Measurements from ENCODE around the gene NGLY1. TPM values are rescaled to one million over a fixed set of nuclear protein-coding genes. Genes with fewer than 3 reads are reported as not detected.

NGLY1 gene
- total RNA-seq, 1 donor from 2014 or later = 33.4 TPM

DNA sequence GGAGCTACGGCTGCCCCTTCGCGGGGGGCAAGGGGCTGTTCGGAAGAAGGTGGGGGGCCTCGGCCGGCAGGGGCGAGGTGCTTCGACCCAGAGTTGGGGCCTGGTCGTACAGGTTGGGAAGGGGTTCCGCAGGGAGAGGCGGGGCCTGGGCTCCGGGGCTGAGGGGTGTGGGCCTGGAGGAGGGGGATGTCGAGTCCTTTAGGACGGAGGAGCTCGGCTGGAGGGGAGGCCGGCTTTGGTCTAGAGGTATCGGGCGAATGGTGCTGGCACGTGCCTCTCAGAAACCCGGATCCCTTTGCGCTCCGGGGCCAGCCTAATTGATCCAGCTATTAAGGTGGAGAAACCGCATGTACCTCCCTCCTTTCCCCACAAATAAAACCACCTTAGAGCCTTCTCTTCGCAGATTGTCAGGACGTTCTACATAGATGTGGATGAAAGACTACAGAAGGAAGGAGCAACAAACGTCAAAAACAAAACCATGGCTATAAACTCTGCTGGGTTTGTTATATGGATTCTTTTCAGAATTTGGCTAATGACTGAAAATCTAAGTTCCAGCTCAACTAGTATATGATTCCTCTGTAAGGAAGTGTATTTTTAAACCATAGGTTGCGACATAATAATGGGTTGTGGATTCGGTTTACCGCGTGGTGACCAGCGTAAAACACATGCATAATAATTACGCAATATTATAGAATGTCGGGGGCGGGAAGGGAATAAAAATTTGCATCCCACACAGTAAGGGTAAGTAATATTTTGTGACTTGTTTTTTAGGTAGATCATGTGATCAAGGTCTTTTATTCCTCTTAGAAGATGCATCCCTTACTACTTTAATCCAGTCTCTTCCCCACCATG, 644 bp upstream of the NGLY1 start:
- H3K36me3 ChIP-seq = no peaks in the 10 kb centered on the region
- peak overlapping the region; percentile 86 for H3K4me3 ChIP-seq
- intact Hi-C loops (cut with DNase I) = no loop called here
- TF ChIP-seq, protein P1, sequence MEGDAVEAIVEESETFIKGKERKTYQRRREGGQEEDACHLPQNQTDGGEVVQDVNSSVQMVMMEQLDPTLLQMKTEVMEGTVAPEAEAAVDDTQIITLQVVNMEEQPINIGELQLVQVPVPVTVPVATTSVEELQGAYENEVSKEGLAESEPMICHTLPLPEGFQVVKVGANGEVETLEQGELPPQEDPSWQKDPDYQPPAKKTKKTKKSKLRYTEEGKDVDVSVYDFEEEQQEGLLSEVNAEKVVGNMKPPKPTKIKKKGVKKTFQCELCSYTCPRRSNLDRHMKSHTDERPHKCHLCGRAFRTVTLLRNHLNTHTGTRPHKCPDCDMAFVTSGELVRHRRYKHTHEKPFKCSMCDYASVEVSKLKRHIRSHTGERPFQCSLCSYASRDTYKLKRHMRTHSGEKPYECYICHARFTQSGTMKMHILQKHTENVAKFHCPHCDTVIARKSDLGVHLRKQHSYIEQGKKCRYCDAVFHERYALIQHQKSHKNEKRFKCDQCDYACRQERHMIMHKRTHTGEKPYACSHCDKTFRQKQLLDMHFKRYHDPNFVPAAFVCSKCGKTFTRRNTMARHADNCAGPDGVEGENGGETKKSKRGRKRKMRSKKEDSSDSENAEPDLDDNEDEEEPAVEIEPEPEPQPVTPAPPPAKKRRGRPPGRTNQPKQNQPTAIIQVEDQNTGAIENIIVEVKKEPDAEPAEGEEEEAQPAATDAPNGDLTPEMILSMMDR (IDR thresholded peaks at IDR 0.05) = no peak
- H3K9me3 ChIP-seq = no peaks in the 10 kb centered on the region
- H3K27me3 ChIP-seq = no peaks in the 10 kb centered on the region
- peaks cover 31% of the 10 kb centered on the region for H3K4me1 ChIP-seq
- ATAC-seq (peak; percentile 64), DNase-seq (no peak)
- H3K27ac ChIP-seq = peak overlapping the region; percentile 88

- intact Hi-C loops (cut with DNase I) = no loop called here
- DNase-seq (no peak), ATAC-seq (no peak)
- Histone ChIP-seq H3K27ac (peak overlapping the region; percentile 88), H3K4me1 (peaks cover 27% of the 10 kb centered on the region), H3K36me3 (peaks cover 9% of the 10 kb centered on the region), H3K4me3 (peak overlapping the region; percentile 86), H3K27me3 (no peaks in the 10 kb centered on the region), H3K9me3 (no peaks in the 10 kb centered on the region)
- TF ChIP-seq, protein P1 (IDR thresholded peaks at IDR 0.05) = no peak
Measured at GRCh38 chr3:25782636-25782937, 656 bp downstream of the NGLY1 start.

- Histone ChIP-seq H3K4me1 (peaks cover 27% of the 10 kb centered on the region), H3K4me3 (peak overlapping the region; percentile 86), H3K36me3 (peaks cover 13% of the 10 kb centered on the region), H3K9me3 (no peaks in the 10 kb centered on the region), H3K27ac (peak overlapping the region; percentile 88), H3K27me3 (no peaks in the 10 kb centered on the region)
- DNase-seq (no peak), ATAC-seq (no peak)
- intact Hi-C loops (cut with DNase I) = no loop called here
- TF ChIP-seq, protein P1 (IDR thresholded peaks at IDR 0.05) = no peak
Measured at GRCh38 chr3:25781758-25782594, 1.3 kb downstream of the NGLY1 start.

GRCh38 chr3:25781145-25781757, 2.0 kb downstream of the NGLY1 start:
- Histone ChIP-seq H3K36me3 (peaks cover 20% of the 10 kb centered on the region), H3K9me3 (no peaks in the 10 kb centered on the region), H3K4me3 (no peak overlapping the region), H3K27me3 (no peaks in the 10 kb centered on the region), H3K27ac (no peak overlapping the region), H3K4me1 (peaks cover 27% of the 10 kb centered on the region)
- DNase-seq (no peak), ATAC-seq (no peak)
- intact Hi-C loops (cut with DNase I) = no loop called here
- TF ChIP-seq, protein P1 (IDR thresholded peaks at IDR 0.05) = no peak

DNA sequence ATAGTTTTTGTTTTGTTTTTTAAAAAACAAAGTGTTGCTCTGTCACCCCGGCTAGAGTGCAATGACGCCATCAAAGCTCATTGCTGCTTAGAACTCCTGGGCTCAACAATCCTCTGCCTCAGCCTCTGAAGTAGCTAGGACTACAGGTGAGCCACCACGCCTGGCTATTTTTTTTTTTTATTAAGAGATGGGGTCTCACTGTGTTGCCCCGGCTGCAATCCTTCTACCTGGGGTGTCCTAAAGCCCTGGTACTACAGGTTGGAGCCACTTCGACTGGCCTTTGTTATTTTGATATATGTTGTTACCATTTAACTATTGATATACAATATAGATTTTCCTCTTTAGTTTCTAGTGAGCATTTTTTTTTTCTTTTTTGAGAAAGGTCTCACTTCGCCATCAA, 2.6 kb downstream of the NGLY1 start:
- ATAC-seq (no peak), DNase-seq (no peak)
- Histone ChIP-seq H3K9me3 (no peaks in the 10 kb centered on the region), H3K27ac (no peak overlapping the region), H3K27me3 (no peaks in the 10 kb centered on the region), H3K36me3 (peaks cover 27% of the 10 kb centered on the region), H3K4me3 (no peak overlapping the region), H3K4me1 (peaks cover 27% of the 10 kb centered on the region)
- TF ChIP-seq, protein P1 (IDR thresholded peaks at IDR 0.05) = no peak
- intact Hi-C loops (cut with DNase I) = no loop called here
